NCI-H2107 treated with DMSO at 0.1 percent for 48 hours (cell line): ENCODE measurements around the gene CAPN8.
A peak's percentile ranks its signal among the peaks of the same experiment; 100 is the strongest.

Experiments
- DNase-seq: peaks from one replicate; lab custom pipeline; 2025; ENCODE audit not compliant: unreplicated experiment; lab: John Stamatoyannopoulos, UW

CAPN8 gene

GRCh38 chr1:223620297-223620897 is 45.1 kb downstream of the CAPN8 start:
- DNase-seq = no peak

GRCh38 chr1:223618680-223619079 is 46.8 kb downstream of the CAPN8 start:
- DNase-seq = no peak

GRCh38 chr1:223617323-223618070 is 48.0 kb downstream of the CAPN8 start:
- no peak for DNase-seq

- DNase-seq = no peak
Measured at GRCh38 chr1:223616586-223616985, 48.9 kb downstream of the CAPN8 start.

DNA sequence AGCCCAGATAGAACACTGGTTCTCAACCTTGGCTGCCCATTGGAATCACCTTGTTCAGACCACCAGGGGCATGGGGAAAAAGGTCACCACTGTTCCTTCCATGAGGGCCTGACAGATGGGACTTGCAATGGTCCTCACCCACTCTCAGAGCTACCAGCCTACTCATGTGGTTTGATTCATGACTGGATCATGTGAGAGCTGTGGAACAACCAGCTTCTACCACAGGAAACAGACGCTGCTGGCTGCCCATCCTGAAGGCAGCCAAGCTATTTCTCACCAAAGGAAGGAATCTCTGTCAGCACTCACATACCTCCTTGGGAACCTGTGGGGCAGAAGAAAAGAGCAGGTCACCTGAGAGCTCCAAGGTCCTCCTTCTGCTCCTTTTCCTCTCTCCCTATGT is 53.6 kb downstream of the CAPN8 start:
- DNase-seq = no peak

- DNase-seq = no peak
Measured at GRCh38 chr1:223609977-223610376, 55.5 kb downstream of the CAPN8 start.

DNA sequence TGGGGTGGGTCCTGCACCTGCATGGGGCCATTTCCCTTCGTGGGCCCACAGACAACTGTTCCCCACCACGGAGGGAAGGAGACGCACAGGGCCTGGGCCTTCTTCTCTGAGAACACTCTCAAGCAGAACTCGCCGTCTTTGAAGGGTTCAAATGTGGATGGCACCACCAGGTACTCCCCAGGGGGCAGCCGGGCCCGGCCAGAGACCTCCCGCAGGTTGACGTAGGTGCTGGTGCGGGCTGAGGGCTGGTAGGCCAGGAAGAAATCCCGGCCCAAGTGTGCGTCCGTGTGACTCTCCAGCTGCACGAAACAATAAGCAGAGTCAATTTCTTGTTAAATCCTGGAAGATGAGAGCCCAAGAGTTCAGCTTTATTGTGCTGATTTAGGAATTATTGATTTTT is 56.4 kb downstream of the CAPN8 start:
- DNase-seq = no peak

DNA sequence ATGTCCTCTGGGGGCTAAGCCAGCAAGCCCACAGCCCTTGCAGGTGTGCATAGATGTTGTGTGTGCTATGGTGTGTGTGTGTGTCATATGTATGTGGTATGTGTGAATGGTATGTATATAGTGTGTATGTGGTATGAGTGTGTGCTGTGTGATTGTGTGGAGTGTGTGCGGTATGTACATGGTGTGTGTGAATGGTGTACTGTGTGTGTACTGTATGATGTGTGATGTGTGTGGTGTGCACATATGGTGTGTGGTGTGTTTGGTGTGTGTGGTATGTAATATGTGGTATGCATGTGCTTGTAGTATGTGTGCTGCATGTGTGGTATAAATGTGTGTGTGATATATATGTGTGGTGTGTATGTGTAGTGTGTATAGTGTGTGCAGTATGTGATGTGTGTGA is 107.0 kb downstream of the CAPN8 start:
- DNase-seq = no peak

DNA sequence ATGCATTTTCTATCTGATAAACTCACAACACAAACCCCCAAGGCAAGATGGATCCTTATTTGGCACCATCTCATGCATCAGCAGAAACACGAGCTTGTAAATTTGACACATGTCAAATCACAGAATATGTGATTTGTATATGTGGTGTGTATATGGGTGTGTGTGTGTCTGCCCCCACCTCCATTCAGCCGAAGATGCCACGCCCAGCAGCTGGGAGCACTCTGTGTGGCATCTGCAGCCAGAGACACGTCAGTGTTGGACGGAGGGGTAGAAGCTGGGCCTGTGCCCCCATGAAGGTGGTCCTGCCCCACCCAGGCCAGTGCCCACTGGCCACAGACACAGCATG is 108.4 kb downstream of the CAPN8 start:
- no peak for DNase-seq

DNA sequence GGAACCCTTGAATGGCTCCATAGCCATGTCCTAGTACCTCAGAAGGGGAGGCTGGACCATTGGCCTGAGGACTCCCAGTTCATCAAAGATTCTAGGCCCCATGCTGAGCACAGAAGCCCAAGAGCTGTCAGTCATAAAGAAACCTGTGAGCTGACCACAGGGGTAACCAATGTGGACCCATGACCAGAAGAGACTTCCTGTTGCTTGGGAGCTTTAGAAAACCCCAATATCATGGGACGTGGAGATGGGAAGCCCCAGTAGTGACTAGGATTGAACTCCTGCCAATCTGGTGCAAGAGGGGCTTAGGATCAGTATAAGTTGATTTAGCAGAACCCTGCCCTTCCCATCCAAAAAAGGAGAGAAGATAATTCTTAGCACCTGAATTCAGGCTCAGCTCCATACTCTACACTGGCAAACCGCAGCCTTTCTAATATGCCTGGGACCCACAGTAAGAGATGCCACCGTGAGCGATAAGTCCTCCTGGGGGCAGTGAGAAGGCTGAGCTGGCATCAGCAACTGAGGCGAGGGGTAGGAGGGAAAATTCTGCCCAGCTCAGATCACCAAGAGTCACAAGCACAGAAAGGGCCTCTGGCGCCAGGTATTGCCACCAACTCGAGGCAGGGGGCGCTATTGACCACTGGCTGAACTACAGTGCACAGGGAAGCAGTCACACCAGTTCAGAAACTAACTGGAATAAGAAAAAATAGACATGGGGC is 108.9 kb downstream of the CAPN8 start:
- peak; percentile 24 for DNase-seq

DNA sequence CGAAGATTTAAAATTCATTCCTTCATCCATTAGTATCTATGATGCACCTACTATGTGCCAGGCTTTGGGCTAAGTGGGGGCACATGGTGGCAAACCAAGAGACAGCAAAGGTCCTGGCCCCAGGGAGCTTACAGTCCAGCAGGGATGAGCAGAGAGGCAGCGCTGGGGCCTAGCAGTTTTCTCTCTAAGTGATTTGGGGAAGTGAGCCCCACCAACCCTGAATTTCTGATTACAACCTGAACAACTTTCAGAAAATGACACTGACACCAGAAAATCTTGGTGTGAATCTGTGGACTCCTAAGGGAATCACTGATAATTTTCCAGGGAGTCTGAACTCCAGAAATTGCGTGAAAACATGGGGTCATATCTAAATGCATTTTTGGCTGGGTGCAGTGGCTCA is 111.5 kb downstream of the CAPN8 start:
- no peak for DNase-seq

DNA sequence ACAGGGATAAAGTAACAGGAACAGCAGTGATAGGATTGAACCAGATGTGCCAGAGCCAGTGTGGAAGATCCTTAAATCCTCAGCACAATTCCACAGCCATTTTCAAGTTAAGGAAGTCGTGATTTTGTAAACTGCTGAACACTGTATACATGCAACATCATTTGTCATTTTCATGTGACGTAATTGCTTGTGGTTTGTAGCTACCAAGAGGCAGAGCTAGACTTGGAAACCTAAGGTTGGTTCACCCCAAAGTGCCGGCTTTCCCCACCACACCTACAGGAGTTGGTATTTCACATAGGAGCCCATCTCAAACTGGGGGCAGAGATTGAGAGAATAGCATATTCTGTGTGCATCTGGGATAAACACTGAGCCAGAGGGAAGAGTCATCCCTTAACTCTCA is 113.9 kb downstream of the CAPN8 start:
- no peak for DNase-seq

DNA sequence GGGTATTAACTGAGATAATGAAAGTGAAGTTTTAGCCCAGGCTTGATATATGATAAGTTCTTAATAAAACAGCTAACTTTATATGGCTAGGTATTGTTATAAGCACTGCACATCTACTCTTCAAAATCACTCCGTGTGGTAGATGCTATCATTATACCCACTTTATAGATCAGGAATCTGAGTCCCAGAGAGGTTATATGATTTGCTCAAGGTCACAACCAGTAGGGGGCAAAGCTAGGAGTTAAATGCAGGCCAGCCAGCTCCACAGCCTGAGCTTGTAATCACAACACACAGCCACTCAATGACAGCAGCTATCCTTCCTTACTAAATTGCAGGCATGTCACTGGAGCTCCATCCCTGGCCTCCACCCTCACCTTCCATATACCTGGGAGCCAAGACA is 115.8 kb downstream of the CAPN8 start:
- no peak for DNase-seq

DNA sequence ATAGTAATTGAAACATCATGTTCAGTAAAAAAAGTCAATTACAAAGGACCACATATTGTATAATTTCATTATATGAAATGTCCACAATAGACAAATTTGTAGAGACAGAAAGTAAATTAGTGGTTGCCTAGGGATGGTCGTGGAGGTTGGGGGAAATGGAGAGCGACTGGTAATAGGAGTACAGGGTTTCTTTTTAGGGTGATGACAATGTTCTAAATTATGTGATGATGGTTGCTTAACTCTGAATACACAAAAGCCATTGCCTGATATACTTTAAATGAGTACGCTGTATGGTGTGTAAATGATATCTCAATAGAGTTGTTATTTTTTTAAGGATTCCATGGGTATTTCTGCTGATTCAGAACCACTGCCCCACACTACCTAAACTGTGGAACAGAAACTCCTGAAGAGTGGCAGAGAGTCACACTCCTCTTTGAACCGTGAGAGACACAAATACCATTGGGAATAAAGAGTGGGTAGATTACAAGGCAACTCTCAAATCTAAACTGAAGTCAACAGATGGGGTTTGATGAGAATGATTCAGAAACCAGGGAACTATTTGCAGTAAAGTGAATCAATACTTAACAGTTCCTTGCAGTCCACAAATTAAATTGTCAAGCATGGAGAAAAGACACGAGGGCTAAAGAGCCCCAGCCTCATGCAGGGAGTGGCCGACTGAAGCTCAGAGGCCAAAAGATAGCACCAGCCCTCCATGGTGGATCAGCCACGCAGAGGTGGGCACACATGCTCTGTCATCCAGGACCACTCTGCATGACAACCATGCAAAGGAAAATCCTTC is 118.0 kb downstream of the CAPN8 start:
- DNase-seq = no peak

- DNase-seq = no peak
Measured at GRCh38 chr1:223545343-223545742, 120.2 kb downstream of the CAPN8 start.

DNA sequence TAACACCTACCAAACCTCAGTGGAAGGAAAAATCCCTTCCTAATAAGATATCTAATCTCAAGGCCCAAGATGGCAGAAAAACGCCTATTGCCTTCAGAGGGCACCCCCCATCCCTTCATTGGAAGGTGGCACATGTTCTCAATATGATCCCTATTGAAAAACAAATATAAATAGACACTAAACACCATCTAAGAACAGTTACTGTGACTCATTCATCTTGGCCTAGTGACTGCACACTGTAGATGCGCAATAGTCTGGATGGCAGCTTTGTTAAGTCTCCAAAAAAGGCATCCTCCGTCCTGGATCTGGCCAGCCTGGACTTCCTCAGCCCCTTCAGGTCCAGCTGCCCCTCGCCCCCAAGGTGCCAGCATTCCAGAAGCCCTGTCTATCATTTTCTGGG is 121.9 kb downstream of the CAPN8 start:
- no peak for DNase-seq

DNA sequence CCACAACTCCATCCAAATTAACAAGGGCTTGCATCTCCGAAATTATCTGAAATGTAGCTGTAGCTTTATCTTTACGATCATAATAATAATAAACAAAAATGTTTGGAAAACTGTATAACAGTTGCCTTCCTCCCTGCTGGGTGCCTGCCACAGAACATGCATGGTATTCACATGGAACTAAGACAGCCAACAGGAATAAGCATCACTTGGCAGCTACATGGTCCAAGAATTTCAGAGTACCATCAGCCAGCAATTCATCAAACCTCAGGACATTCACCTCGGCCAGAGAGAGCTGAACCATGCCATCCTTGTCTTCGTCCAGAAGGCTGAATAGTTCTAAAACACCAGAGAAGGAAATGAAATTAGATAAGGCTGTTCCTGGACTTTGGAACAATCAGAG is 122.7 kb downstream of the CAPN8 start:
- DNase-seq = no peak

- no peak for DNase-seq
Measured at GRCh38 chr1:223540485-223541106, 124.9 kb downstream of the CAPN8 start.

GRCh38 chr1:223539750-223540149 is 125.8 kb downstream of the CAPN8 start:
- no peak for DNase-seq

DNA sequence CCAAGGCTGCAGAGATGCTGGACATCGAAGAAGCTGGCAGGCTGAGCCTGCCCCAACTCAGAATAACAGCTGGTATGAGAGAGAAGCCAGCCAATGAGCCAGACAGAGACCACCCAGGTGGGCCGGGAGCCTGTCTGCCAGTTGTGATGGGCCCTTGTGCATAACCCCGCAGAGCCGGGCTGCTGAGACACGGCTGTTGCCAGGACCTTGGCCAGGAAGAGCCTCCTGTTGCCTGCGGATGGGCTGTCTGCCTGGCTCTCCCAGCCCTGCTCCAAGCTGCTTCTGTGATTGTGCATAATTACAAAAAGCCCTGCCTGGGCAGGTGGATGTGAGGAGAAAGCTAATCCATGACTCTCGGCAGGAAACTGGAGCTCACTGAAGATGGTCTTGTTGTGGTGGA is 126.5 kb downstream of the CAPN8 start:
- DNase-seq = no peak

DNA sequence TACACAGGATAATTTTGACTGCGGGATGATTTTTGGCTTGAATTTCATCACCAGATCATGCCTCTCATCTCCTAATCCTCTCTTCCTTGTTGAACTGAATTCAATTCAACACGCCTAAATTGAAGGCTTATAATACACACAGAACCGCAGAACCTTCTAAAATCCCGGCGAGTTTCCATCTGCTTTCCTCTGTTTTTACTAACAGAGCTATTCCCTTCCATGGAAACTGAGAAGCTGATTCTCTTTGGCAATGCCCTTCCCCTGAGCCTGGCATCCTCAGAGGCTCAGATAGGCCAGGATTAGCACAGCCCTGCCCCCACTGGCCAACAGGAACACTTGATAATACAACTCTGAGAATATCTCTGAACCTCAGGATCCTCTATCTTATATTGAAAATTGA is 130.2 kb downstream of the CAPN8 start:
- DNase-seq = no peak
